ENCODE results near the gene CASP8AP2.

GRCh38 chr6:89794324-89794723, 35.4 kb upstream of the CASP8AP2 start:
- TF ChIP-seq CTCF (IDR thresholded peaks at IDR 0.05; ENCODE audit: low read length) (no peak), EZH2 (optimal IDR thresholded peaks at IDR 0.05; ENCODE audit: low read depth, low read length) (no peak)
